Endothelial cell of coronary artery (primary cell): ENCODE results near the gene TMEM62. TPM values are rescaled to one million over a fixed set of nuclear protein-coding genes. Genes with fewer than 3 reads are reported as not detected.

Source experiments
- total RNA-seq: library from RNA; depleted of rRNA; stranded (reverse); fragments of >200 nt; gene quantifications from 2 replicates; pipeline ENCODE4 v1.2.3, GENCODE V29; 2014

The TMEM62 gene
- total RNA-seq, result 10.9 and 12.0 TPM in 2 replicates

GRCh38 chr15:43133430-43134156 lies at the start of gene TMEM62:
TMEM62 (plus strand) TSS chr15:43133586; CDS start chr15:43133803, 217 bp downstream.

DNA sequence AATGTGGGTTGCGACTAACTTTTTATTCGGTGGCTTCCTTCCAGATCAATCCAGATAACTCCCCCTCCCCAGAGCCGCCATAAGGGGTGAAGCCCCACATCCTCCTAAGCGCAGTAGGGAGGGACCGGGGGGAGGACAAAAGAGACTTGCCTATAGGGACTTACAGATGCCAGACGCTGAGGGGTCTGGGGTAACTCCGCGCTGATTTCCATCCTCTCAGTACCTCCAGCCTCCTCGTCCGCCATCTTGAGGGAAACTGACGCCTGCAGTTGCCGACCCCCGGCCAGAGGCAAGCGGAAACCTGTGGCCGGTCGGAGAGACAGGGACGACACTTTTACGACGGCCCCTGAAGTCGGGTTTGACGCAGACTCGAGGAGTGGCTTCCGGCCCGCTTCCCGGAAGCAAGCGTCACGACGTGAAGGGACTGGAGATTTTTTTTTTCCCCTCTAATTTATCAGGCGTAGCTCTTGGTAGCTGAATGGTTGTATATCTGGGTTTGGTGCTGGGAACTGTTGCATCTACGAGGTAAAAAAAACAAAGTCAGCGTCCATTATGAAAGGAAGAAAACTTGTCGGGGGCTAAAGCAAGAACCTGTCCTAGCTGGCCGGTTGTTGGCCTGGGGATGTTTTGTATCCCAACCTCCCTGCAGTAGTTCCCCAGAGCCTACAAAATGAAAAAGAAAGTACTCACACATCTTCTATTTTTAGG lies 27.5 kb upstream of the TMEM62 start, which contains the start of gene UBR1:
TSS of gene UBR1 (minus strand) at position 261 of the 708 bp plus-strand sequence. CDS start at position 245, 16 bp downstream.

GRCh38 chr15:43185157-43186002 lies 52.0 kb downstream of the TMEM62 start, which contains the start of gene CCNDBP1:
CCNDBP1 (plus strand) TSS chr15:43185403; CDS start chr15:43185499, 96 bp downstream.

DNA sequence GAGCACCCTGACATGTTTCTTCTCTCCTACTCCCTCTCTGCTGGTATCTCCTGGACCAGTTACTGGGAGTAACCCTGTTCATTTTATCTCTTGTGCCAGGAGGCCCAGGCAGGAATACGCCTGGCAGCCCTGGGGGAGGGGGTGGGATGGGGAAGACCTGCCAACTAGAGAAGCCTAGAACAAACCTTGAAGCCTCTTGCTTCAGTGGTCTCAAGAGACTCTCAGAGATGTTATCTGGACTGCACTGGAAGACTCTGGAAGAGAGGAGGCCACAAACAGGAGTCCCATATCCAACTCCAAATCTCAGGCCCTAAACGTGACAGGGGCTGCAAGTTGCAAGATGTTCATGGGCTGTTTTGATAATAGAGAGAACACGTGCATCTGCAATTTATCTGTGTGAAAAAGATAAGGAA lies 87.6 kb downstream of the TMEM62 start, which contains the start of gene EPB42:
TSS of gene EPB42 (minus strand) at position 28 of the 413 bp plus-strand sequence. CDS start 193 bp downstream, outside the sequence.

Other genes starting within 250 kb of the TMEM62 start
- gene TTBK2, start 212.8 kb upstream of the TMEM62 start, total RNA-seq, result 6.4 and 8.7 TPM in 2 replicates
- 25.4 and 64.3 TPM in 2 replicates for gene UBR1, start 27.5 kb upstream of the TMEM62 start, total RNA-seq
- 42.0 and 53.8 TPM in 2 replicates for gene CCNDBP1, start 51.8 kb downstream of the TMEM62 start, total RNA-seq
- not detected in 2 replicates for gene EPB42, start 87.4 kb downstream of the TMEM62 start, total RNA-seq
- not detected in 2 replicates for gene TGM5, start 133.3 kb downstream of the TMEM62 start, total RNA-seq
- not detected in 2 replicates for gene TGM7, start 168.7 kb downstream of the TMEM62 start, total RNA-seq
- 4.2 and 6.8 TPM in 2 replicates for gene LCMT2, start 197.0 kb downstream of the TMEM62 start, total RNA-seq
- 14.8 and 15.8 TPM in 2 replicates for gene ZSCAN29, start 237.5 kb downstream of the TMEM62 start, total RNA-seq
- 9.8 and 12.1 TPM in 2 replicates for gene TUBGCP4, start 237.5 kb downstream of the TMEM62 start, total RNA-seq